Astrocyte (in vitro differentiated cells and primary cell): ENCODE data around the gene OR14J1. TPM values are rescaled to one million over a fixed set of nuclear protein-coding genes. Genes with fewer than 3 reads are reported as not detected.
"Not testable (repeated sequence)": the region's sequence is repeated elsewhere in the genome, so short reads cannot be mapped to it uniquely, and the experiment has no call there.

Source experiments
- DNase-seq: peaks from one replicate; pipeline ENCODE4 v3.0.0-alpha.2; 2010; ENCODE audit warnings: low read depth
- FAIRE-seq: peaks from 2 replicates; lab custom pipeline; 2011; peaks lifted over from hg19 to GRCh38; lab: Jason Lieb, UNC
- H2AFZ ChIP-seq: 2 replicates; pipeline ENCODE4 v1.6.0; 2012; ENCODE audit warnings: low read depth, low read length, inconsistent platforms
- H3K27ac ChIP-seq: 2 replicates; pipeline ENCODE4 v1.5.1; 2011; ENCODE audit warnings: low read depth, low read length, inconsistent platforms
- H3K27me3 ChIP-seq: 2 replicates; pipeline ENCODE4 v1.6.0; 2011; ENCODE audit warnings: low read length, inconsistent platforms; ENCODE audit not compliant: insufficient read depth
- H3K36me3 ChIP-seq: 2 replicates; pipeline ENCODE4 v1.5.1; 2011; ENCODE audit warnings: low read length, inconsistent platforms; ENCODE audit not compliant: insufficient read depth
- H3K4me1 ChIP-seq: 2 replicates; pipeline ENCODE4 v1.5.1; 2011; ENCODE audit warnings: low read length, inconsistent platforms; ENCODE audit not compliant: insufficient read depth
- H3K4me2 ChIP-seq: 2 replicates; pipeline ENCODE4 v1.6.0; 2012; ENCODE audit warnings: low read length, inconsistent platforms
- H3K4me3 ChIP-seq: 2 replicates; pipeline ENCODE4 v1.5.1; 2011; ENCODE audit warnings: low read depth, mild to moderate bottlenecking, low read length, inconsistent platforms; ENCODE audit not compliant: insufficient read depth
- H3K79me2 ChIP-seq: 2 replicates; pipeline ENCODE4 v1.6.0; 2012; ENCODE audit warnings: mild to moderate bottlenecking, low read length, inconsistent platforms; ENCODE audit not compliant: insufficient read depth
- H3K9ac ChIP-seq: 2 replicates; pipeline ENCODE4 v1.6.0; 2012; ENCODE audit warnings: mild to moderate bottlenecking, low read length, inconsistent platforms
- H3K9me3 ChIP-seq: 2 replicates; pipeline ENCODE4 v1.5.1; 2012; ENCODE audit warnings: low read depth, mild to moderate bottlenecking, low read length, inconsistent platforms; ENCODE audit not compliant: insufficient read depth
- H4K20me1 ChIP-seq: 2 replicates; pipeline ENCODE4 v1.6.0; 2012; ENCODE audit warnings: low read length, inconsistent platforms; ENCODE audit not compliant: insufficient read depth
- H3K27ac Mint-ChIP-seq: one replicate; pipeline ENCODE4 v1.8.0; 2021; ENCODE audit warnings: mild to moderate bottlenecking, mixed read lengths; ENCODE audit not compliant: unreplicated experiment
- H3K27me3 Mint-ChIP-seq: one replicate; pipeline ENCODE4 v1.8.0; 2021; ENCODE audit warnings: low read depth, mixed read lengths; ENCODE audit not compliant: unreplicated experiment
- H3K36me3 Mint-ChIP-seq: one replicate; pipeline ENCODE4 v1.8.0; 2021; ENCODE audit warnings: low read depth, mixed read lengths; ENCODE audit not compliant: unreplicated experiment
- H3K4me1 Mint-ChIP-seq: one replicate; pipeline ENCODE4 v1.8.0; 2021; ENCODE audit warnings: low read depth, mixed read lengths; ENCODE audit not compliant: unreplicated experiment
- H3K4me3 Mint-ChIP-seq: one replicate; pipeline ENCODE4 v1.8.0; 2021; ENCODE audit warnings: mild to moderate bottlenecking, moderate library complexity, mixed read lengths; ENCODE audit not compliant: unreplicated experiment
- H3K9me3 Mint-ChIP-seq: one replicate; pipeline ENCODE4 v1.8.0; 2021; ENCODE audit warnings: mild to moderate bottlenecking, mixed read lengths; ENCODE audit not compliant: unreplicated experiment
- EZH2 ChIP-seq: IDR thresholded peaks from 2 replicates; pipeline ENCODE4 v1.6.1; 2012; ENCODE audit warnings: mild to moderate bottlenecking, low read length, inconsistent platforms; ENCODE audit not compliant: insufficient read depth
- total RNA-seq: library from RNA; stranded (reverse); gene quantifications from 2 replicates; pipeline ENCODE4 v1.2.1, GENCODE V29; 2021
- TF ChIP-seq, protein P1 (sequence below): IDR thresholded peaks from 2 replicates; pipeline ENCODE4 v1.5.1; 2011; ENCODE audit warnings: low read depth, mild to moderate bottlenecking, inconsistent platforms, low read length, moderate library complexity; ENCODE audit not compliant: insufficient read depth

Gene OR14J1
- total RNA-seq, 1 donor from 2014 or later = not detected

DNA sequence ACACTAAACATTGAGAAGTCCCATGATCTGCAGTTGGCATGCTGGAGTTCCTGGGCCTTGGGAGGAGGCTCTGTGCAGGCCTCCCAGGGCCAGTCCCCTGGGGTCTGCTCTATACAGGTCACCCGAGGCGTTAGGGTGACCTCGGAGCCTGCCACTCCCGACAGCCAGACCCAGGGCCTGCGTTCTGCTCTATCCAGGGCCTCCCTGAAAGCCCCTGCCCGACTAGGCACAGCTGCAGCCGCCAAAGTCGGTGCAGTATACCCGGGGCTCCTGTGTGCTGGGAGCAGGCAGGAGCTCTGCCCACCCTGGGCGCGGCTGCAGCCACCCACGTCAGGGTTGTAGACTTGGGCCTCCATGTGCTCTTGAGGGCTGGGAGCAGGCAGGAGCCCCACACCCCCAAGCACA lies 6.3 kb upstream of the OR14J1 start:
- H3K27me3 ChIP-seq = no peaks in the 10 kb centered on the region
- H3K9me3 ChIP-seq = no peaks in the 10 kb centered on the region
- Mint-ChIP-seq H3K4me3 (no peak overlapping the region), H3K9me3 (peaks cover 2% of the 10 kb centered on the region), H3K27ac (no peak overlapping the region), H3K4me1 (peaks cover 9% of the 10 kb centered on the region), H3K27me3 (no peaks in the 10 kb centered on the region), H3K36me3 (no peaks in the 10 kb centered on the region)
- no peak overlapping the region for H2AFZ ChIP-seq
- H3K79me2 ChIP-seq = no peaks in the 10 kb centered on the region
- no peaks in the 10 kb centered on the region for H3K4me1 ChIP-seq
- no peak for FAIRE-seq
- DNase-seq = no peak
- no peak overlapping the region for H3K4me2 ChIP-seq
- H3K27ac ChIP-seq = no peak overlapping the region
- H3K4me3 ChIP-seq = no peak overlapping the region
- no peak overlapping the region for H3K9ac ChIP-seq
- H4K20me1 ChIP-seq = no peaks in the 10 kb centered on the region
- TF ChIP-seq, protein P1, sequence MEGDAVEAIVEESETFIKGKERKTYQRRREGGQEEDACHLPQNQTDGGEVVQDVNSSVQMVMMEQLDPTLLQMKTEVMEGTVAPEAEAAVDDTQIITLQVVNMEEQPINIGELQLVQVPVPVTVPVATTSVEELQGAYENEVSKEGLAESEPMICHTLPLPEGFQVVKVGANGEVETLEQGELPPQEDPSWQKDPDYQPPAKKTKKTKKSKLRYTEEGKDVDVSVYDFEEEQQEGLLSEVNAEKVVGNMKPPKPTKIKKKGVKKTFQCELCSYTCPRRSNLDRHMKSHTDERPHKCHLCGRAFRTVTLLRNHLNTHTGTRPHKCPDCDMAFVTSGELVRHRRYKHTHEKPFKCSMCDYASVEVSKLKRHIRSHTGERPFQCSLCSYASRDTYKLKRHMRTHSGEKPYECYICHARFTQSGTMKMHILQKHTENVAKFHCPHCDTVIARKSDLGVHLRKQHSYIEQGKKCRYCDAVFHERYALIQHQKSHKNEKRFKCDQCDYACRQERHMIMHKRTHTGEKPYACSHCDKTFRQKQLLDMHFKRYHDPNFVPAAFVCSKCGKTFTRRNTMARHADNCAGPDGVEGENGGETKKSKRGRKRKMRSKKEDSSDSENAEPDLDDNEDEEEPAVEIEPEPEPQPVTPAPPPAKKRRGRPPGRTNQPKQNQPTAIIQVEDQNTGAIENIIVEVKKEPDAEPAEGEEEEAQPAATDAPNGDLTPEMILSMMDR = no peak
- no peak for TF ChIP-seq EZH2
- H3K36me3 ChIP-seq = no peaks in the 10 kb centered on the region

DNA sequence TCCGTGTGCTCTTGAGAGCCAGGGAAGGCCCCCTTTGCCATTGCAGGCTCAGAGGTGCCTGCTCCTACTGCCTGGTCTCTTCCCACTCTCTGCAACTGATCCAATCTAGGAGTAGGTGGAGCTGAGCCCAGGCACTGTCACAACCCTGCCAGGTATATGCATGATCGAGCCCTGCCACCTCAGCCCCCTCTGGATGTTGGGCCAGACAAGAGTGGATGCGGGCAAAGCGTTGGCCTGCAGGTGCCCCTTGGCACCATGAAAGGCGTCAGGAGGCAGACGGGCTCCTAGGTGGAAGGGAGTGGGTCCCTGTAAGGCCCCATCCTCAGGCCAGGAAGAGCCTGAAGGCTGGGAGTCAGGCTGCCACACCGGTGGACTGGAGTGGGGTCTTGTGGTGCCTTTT lies 5.9 kb upstream of the OR14J1 start:
- TF ChIP-seq, protein P1 = no peak
- TF ChIP-seq EZH2 = no peak
- no peak overlapping the region for H3K27ac ChIP-seq
- no peak overlapping the region for H3K4me3 Mint-ChIP-seq
- no peaks in the 10 kb centered on the region for H3K36me3 Mint-ChIP-seq
- H3K9me3 Mint-ChIP-seq = peaks cover 2% of the 10 kb centered on the region
- H3K4me1 ChIP-seq = no peaks in the 10 kb centered on the region
- no peak overlapping the region for H3K4me3 ChIP-seq
- no peaks in the 10 kb centered on the region for H3K27me3 Mint-ChIP-seq
- no peak overlapping the region for H3K27ac Mint-ChIP-seq
- H3K4me2 ChIP-seq = no peak overlapping the region
- H3K36me3 ChIP-seq = no peaks in the 10 kb centered on the region
- H4K20me1 ChIP-seq = no peaks in the 10 kb centered on the region
- no peak overlapping the region for H2AFZ ChIP-seq
- no peak overlapping the region for H3K9ac ChIP-seq
- FAIRE-seq = no peak
- H3K4me1 Mint-ChIP-seq = peaks cover 9% of the 10 kb centered on the region
- H3K27me3 ChIP-seq = no peaks in the 10 kb centered on the region
- H3K79me2 ChIP-seq = no peaks in the 10 kb centered on the region
- no peaks in the 10 kb centered on the region for H3K9me3 ChIP-seq
- DNase-seq = no peak

DNA sequence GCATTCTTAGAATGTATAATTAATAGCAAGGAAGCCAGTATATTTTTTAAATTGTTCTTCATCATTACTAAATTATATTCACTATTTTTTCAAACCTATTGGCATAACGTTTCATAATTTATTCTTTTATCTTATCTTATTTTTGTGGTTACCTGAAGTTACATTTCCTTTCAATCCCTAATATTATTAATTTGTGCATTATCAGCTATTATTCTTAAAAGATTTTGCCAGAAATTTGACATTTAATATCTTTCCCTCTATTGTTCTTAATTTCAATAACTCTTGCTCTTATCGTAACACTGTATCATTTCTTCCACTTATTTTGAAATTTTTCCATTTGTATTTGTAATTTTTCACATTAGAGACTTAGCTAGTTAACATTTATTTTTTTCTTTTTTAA lies 18.4 kb downstream of the OR14J1 start:
- Histone ChIP-seq H3K9me3 (no peaks in the 10 kb centered on the region), H3K4me1 (no peaks in the 10 kb centered on the region), H3K4me2 (no peak overlapping the region), H3K4me3 (no peak overlapping the region), H3K79me2 (no peaks in the 10 kb centered on the region), H3K9ac (no peak overlapping the region), H4K20me1 (no peaks in the 10 kb centered on the region), H2AFZ (no peak overlapping the region), H3K36me3 (no peaks in the 10 kb centered on the region), H3K27me3 (no peaks in the 10 kb centered on the region), H3K27ac (no peak overlapping the region)
- FAIRE-seq = no peak
- no peak for DNase-seq
- no peaks in the 10 kb centered on the region for H3K36me3 Mint-ChIP-seq
- no peak overlapping the region for H3K4me3 Mint-ChIP-seq
- H3K27me3 Mint-ChIP-seq = no peaks in the 10 kb centered on the region
- H3K9me3 Mint-ChIP-seq = no peaks in the 10 kb centered on the region
- no peaks in the 10 kb centered on the region for H3K4me1 Mint-ChIP-seq
- H3K27ac Mint-ChIP-seq = no peak overlapping the region
- TF ChIP-seq EZH2 = no peak
- TF ChIP-seq, protein P1 = no peak

DNA sequence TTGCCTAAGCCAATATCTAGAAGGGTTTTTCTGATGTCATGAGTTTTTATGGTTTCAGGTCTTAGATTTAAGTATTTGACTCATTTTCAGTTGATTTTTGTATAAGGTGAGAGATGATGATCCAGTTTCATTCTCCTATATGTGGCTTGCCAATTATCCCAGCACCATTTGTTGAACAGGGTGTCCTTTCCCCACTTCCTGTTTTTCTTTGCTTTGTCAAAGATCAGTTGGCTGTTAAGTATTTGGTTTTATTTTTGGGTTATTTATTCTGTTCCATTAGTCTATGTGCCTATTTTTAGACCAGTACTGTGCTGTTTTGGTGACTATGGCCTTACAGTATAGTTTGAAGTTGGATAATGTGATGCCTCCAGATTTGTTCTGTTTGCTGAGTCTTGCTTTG lies 21.8 kb downstream of the OR14J1 start:
- not testable (repeated sequence) for H3K27ac ChIP-seq, H3K27ac Mint-ChIP-seq, H3K4me2 ChIP-seq, H3K9me3 Mint-ChIP-seq, H3K4me1 ChIP-seq, H3K9me3 ChIP-seq, H3K4me1 Mint-ChIP-seq, H2AFZ ChIP-seq, H3K27me3 Mint-ChIP-seq, H3K4me3 ChIP-seq, DNase-seq, FAIRE-seq, H3K27me3 ChIP-seq, H3K4me3 Mint-ChIP-seq, H4K20me1 ChIP-seq, H3K9ac ChIP-seq, H3K36me3 ChIP-seq, H3K79me2 ChIP-seq, H3K36me3 Mint-ChIP-seq
